Measurements from ENCODE around the gene DDX28. TPM values are rescaled to one million over a fixed set of nuclear protein-coding genes. Genes with fewer than 3 reads are reported as not detected.

Gene DDX28
- total and polyA plus RNA-seq, 2 of the 4 experiments (the other 2 are of a cell fraction): 9.2 to 10.0 TPM

DNA sequence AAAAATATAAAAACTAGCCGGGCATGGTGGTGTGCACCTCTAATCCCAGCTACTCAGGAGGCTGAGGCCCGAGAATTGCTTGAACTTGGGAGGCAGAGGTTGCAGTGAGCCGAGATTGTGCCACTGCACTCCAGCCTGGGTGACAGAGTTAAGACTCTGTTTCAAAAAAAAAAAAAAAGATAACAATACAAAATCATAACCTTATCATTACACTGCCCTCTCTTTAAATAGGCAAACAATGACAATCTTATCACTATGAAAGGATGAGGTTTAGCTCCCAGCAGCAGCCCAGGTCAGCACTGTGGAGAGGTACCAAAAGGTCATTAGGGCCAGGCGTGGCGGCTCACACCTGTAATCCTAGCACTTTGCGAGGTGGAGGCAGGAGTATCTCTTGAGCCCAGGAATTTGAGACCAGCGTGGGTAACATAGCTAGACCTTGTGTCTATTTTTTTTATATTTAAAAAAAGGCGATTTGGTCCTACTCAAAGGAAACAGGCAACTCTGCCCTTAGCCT is 3.8 kb downstream of the DDX28 start:
- TF ChIP-seq RCOR1 (IDR thresholded peaks at IDR 0.05; ENCODE audit: insufficient replicate concordance, low read length) (no peak), CEBPB (IDR thresholded peaks at IDR 0.05; ENCODE audit: low read depth, low read length) (no peak), BHLHE40 (IDR thresholded peaks at IDR 0.05; ENCODE audit: low read depth, low read length) (no peak), MAFK (IDR thresholded peaks at IDR 0.05; ENCODE audit: low read depth, low read length) (no peak), NFE2L2 (IDR thresholded peaks at IDR 0.05; ENCODE audit: low read depth, low read length) (no peak), POLR2A (IDR thresholded peaks at IDR 0.05; ENCODE audit: low read depth, low read length) (no peak)
- TF ChIP-seq, protein P1, sequence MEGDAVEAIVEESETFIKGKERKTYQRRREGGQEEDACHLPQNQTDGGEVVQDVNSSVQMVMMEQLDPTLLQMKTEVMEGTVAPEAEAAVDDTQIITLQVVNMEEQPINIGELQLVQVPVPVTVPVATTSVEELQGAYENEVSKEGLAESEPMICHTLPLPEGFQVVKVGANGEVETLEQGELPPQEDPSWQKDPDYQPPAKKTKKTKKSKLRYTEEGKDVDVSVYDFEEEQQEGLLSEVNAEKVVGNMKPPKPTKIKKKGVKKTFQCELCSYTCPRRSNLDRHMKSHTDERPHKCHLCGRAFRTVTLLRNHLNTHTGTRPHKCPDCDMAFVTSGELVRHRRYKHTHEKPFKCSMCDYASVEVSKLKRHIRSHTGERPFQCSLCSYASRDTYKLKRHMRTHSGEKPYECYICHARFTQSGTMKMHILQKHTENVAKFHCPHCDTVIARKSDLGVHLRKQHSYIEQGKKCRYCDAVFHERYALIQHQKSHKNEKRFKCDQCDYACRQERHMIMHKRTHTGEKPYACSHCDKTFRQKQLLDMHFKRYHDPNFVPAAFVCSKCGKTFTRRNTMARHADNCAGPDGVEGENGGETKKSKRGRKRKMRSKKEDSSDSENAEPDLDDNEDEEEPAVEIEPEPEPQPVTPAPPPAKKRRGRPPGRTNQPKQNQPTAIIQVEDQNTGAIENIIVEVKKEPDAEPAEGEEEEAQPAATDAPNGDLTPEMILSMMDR (conservative IDR thresholded peaks at IDR 0.05; ENCODE audit: low read depth, low read length): no peak
- TF ChIP-seq, protein P2, sequence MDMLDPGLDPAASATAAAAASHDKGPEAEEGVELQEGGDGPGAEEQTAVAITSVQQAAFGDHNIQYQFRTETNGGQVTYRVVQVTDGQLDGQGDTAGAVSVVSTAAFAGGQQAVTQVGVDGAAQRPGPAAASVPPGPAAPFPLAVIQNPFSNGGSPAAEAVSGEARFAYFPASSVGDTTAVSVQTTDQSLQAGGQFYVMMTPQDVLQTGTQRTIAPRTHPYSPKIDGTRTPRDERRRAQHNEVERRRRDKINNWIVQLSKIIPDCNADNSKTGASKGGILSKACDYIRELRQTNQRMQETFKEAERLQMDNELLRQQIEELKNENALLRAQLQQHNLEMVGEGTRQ (IDR thresholded peaks at IDR 0.05; ENCODE audit: low read depth, low read length): no peak
- H3K4ac ChIP-seq (ENCODE audit: low read depth, low read length): no peak overlapping the region
- 100% methylated on average over 1 of the region's 8 CpGs; no CpG with 5 or more reads in 1 of the 2 experiments for WGBS, 2 experiments (ENCODE audit: extremely low coverage in 2 of 2, insufficient read length in 1 of 2)
- no TSS peak for BruUV-seq (replicated peaks)
- in situ Hi-C loops (cut with MboI; ENCODE audit: low sequenced_read_pairs) (no loop called here), intact Hi-C loops (cut with micrococcal nuclease) (no loop called here), dilution Hi-C loops (cut with HindIII; ENCODE audit: low sequenced_read_pairs, unreplicated experiment) (no loop called here)
- H2BK20ac ChIP-seq (ENCODE audit: low read depth, low read length): no peak overlapping the region
- no peak for DNase-seq
- no peak overlapping the region for H4K91ac ChIP-seq (ENCODE audit: insufficient read depth, low read depth, low read length)
- no peak overlapping the region for H3K9ac ChIP-seq (ENCODE audit: low read depth, low read length)
- no peak overlapping the region for H3K4me2 ChIP-seq (ENCODE audit: low read depth, low read length)
- no peak overlapping the region for H4K8ac ChIP-seq (ENCODE audit: low read depth in 2 of 2, low read length in 2 of 2)
- no peak overlapping the region for H2AK9ac ChIP-seq (replicated peaks; ENCODE audit: low read depth, low read length, poor library complexity)
- no peak overlapping the region for H3K23ac ChIP-seq (ENCODE audit: low read depth, low read length)
- no peak overlapping the region for H3K27ac ChIP-seq (ENCODE audit: insufficient read depth, low read length)
- H3K27me3 ChIP-seq (ENCODE audit: control insufficient read depth, insufficient read depth, low read length): peaks cover 1% of the 10 kb centered on the region; the same call in 1 of the 2 replicates
- H3K4me3 ChIP-seq (ENCODE audit: insufficient read depth, low read depth, low read length): no peak overlapping the region
- no peak overlapping the region for H4K5ac ChIP-seq (ENCODE audit: low read depth, low read length)
- no peak overlapping the region for H2AFZ ChIP-seq (replicated peaks; ENCODE audit: low read length, poor library complexity)
- no peak overlapping the region for H2BK120ac ChIP-seq (ENCODE audit: low read depth, low read length)
- ChIA-PET CTCF (no interaction called here), POLR2A (ENCODE audit: unreplicated experiment) (no interaction called here)
- no peak overlapping the region for H3K56ac ChIP-seq (ENCODE audit: extremely low read depth, insufficient read depth, low read length)
- H3K14ac ChIP-seq (replicated peaks; ENCODE audit: low read depth, low read length): no peak overlapping the region
- H3K18ac ChIP-seq (ENCODE audit: low read depth, low read length): no peak overlapping the region
- peaks cover 15 to 33% of the 10 kb centered on the region in 2 experiments for H3K79me1 ChIP-seq (ENCODE audit: low read depth in 1 of 2, low read length in 2 of 2)
- no peaks in the 10 kb centered on the region for H4K20me1 ChIP-seq (ENCODE audit: insufficient read depth, low read length)
- H2AK5ac ChIP-seq (ENCODE audit: low read depth, low read length): no peak overlapping the region
- no peak for ATAC-seq (ENCODE audit: low read depth)
- H2BK15ac ChIP-seq (ENCODE audit: low read depth, low read length): no peak overlapping the region
- H3K36me3 ChIP-seq (ENCODE audit: control insufficient read depth, insufficient read depth, low read length): peaks cover 4% of the 10 kb centered on the region
- H3K4me1 ChIP-seq (ENCODE audit: control insufficient read depth, insufficient read depth, low read length): peaks cover 7% of the 10 kb centered on the region
- no peak overlapping the region for H2BK5ac ChIP-seq (ENCODE audit: low read depth, low read length, poor library complexity, severe bottlenecking)
- H3K9me1 ChIP-seq (ENCODE audit: insufficient read depth, low read length): peaks cover 8% of the 10 kb centered on the region
- no peaks in the 10 kb centered on the region for H3K9me3 ChIP-seq (ENCODE audit: control insufficient read depth, insufficient read depth, low read length)
